HFFc6 (cell line): ENCODE measurements around the gene MARF1. TPM values are rescaled to one million over a fixed set of nuclear protein-coding genes. Genes with fewer than 3 reads are reported as not detected.

Experiments used
- DNase-seq: peaks from one replicate; pipeline ENCODE4 v3.0.0-alpha.2; 2018
- H3K27ac Mint-ChIP-seq: 2 replicates; pipeline ENCODE4 v1.8.0; 2020; ENCODE audit warnings: mild to moderate bottlenecking, mixed read lengths
- H3K27me3 Mint-ChIP-seq: 2 replicates; pipeline ENCODE4 v1.8.0; 2021; ENCODE audit warnings: mild to moderate bottlenecking, moderate library complexity, mixed read lengths; ENCODE audit not compliant: insufficient read depth
- H3K36me3 Mint-ChIP-seq: 2 replicates; pipeline ENCODE4 v1.8.0; 2021; ENCODE audit warnings: low read depth, mixed read lengths
- H3K4me1 Mint-ChIP-seq: 2 replicates; pipeline ENCODE4 v1.8.0; 2020; ENCODE audit warnings: low read depth, mixed read lengths
- H3K4me3 Mint-ChIP-seq: 2 replicates; pipeline ENCODE4 v1.8.0; 2020; ENCODE audit warnings: mild to moderate bottlenecking, moderate library complexity, mixed read lengths
- H3K9me3 Mint-ChIP-seq: 2 replicates; pipeline ENCODE4 v1.8.0; 2020; ENCODE audit warnings: mild to moderate bottlenecking, mixed read lengths
- CTCF ChIP-seq: fragments of 200-600 bp; sonication (generic); IDR thresholded peaks from 2 replicates; pipeline ENCODE4 v1.5.0; 2021; ENCODE audit warnings: antibody characterized with exemption, mild to moderate bottlenecking
- total RNA-seq, 6 experiments: library from RNA; stranded (reverse); fragmentation: NEBNext Ultra II Directional; extraction: Animal tissue kit (Norgen Biotek cat#: 25700); gene quantifications; 2 replicates in 1 of 6; 3 replicates in 5 of 6; pipeline ENCODE4 v1.2.3, GENCODE V29; 2021

The MARF1 gene
- total RNA-seq, 6 experiments from 2014 or later: 34.9 to 39.4 (median 38.5) TPM

GRCh38 chr16:15606518-15607220, 36.3 kb downstream of the MARF1 start:
- Mint-ChIP-seq H3K36me3 (peaks cover 60% of the 10 kb centered on the region), H3K27ac (no peak overlapping the region), H3K4me3 (no peak overlapping the region), H3K27me3 (no peaks in the 10 kb centered on the region; the same call in 1 of the 2 replicates), H3K9me3 (no peaks in the 10 kb centered on the region), H3K4me1 (peaks cover 10% of the 10 kb centered on the region)
- TF ChIP-seq CTCF: no peak
- DNase-seq: no peak

GRCh38 chr16:15605839-15606517, 37.0 kb downstream of the MARF1 start:
- Mint-ChIP-seq H3K9me3 (no peaks in the 10 kb centered on the region), H3K27me3 (no peaks in the 10 kb centered on the region; the same call in none of the 2 replicates), H3K4me1 (peaks cover 9% of the 10 kb centered on the region), H3K27ac (no peak overlapping the region), H3K4me3 (no peak overlapping the region), H3K36me3 (peaks cover 64% of the 10 kb centered on the region)
- DNase-seq: no peak
- no peak for TF ChIP-seq CTCF

- no peaks in the 10 kb centered on the region for H3K9me3 Mint-ChIP-seq
- H3K4me1 Mint-ChIP-seq: peaks cover 12% of the 10 kb centered on the region
- H3K36me3 Mint-ChIP-seq: peaks cover 67% of the 10 kb centered on the region
- H3K27ac Mint-ChIP-seq: no peak overlapping the region
- H3K27me3 Mint-ChIP-seq: no peaks in the 10 kb centered on the region; the same call in none of the 2 replicates
- no peak overlapping the region for H3K4me3 Mint-ChIP-seq
- no peak for TF ChIP-seq CTCF
- no peak for DNase-seq
Measured at GRCh38 chr16:15604460-15605440, 38.2 kb downstream of the MARF1 start.

- no peak for TF ChIP-seq CTCF
- Mint-ChIP-seq H3K27ac (no peak overlapping the region), H3K27me3 (peaks cover 3% of the 10 kb centered on the region), H3K9me3 (no peaks in the 10 kb centered on the region), H3K4me3 (no peak overlapping the region), H3K4me1 (peaks cover 16% of the 10 kb centered on the region), H3K36me3 (peaks cover 62% of the 10 kb centered on the region)
- DNase-seq: no peak
Measured at GRCh38 chr16:15602285-15603044, 40.5 kb downstream of the MARF1 start.
